ENCODE data around the gene DGKH. TPM values are rescaled to one million over a fixed set of nuclear protein-coding genes. Genes with fewer than 3 reads are reported as not detected.

DGKH gene
- total RNA-seq, 1 experiment from 2014 or later: 5.2 TPM

DNA sequence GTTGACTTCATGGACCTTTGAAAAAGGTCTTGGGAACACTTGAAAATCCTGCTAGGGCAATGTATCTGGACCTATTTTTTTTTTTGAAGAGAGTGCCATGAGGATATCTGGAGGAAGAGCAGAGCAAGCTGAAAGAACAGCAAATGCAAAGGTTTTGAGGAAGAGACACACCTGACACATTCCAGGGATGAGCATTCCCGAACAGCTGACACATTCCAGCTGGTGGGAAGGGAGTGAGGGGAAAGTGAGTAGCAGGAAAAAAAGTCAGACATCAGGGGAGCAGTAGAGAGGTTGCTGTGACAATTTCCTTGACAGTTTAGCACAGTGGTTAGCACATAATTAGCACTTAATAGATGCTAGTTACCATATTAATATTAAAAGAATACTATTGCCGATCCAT lies 14.7 kb downstream of the DGKH start:
- Mint-ChIP-seq H3K4me1 (ENCODE audit: low read depth, unreplicated experiment) (peaks cover 7% of the 10 kb centered on the region), H3K27me3 (ENCODE audit: insufficient read depth, unreplicated experiment) (no peaks in the 10 kb centered on the region), H3K9me3 (ENCODE audit: unreplicated experiment) (no peaks in the 10 kb centered on the region), H3K36me3 (ENCODE audit: insufficient read depth, unreplicated experiment) (peaks cover 5% of the 10 kb centered on the region), H3K27ac (ENCODE audit: unreplicated experiment) (no peak overlapping the region), H3K4me3 (ENCODE audit: unreplicated experiment) (no peak overlapping the region)
- Histone ChIP-seq H3K36me3 (ENCODE audit: control insufficient read depth, insufficient read depth, low read length) (no peaks in the 10 kb centered on the region; the same call in 1 of the 2 replicates), H3K4me3 (ENCODE audit: low read depth, low read length) (no peak overlapping the region), H3K4me1 (no peaks in the 10 kb centered on the region), H3K9me3 (no peaks in the 10 kb centered on the region), H3K27me3 (replicated peaks; ENCODE audit: control insufficient read depth, insufficient read depth, low read length) (no peaks in the 10 kb centered on the region)
- no TSS peak for BruUV-seq (replicated peaks)
- ChIA-PET POLR2A (no interaction called here), CTCF (no interaction called here)
- TF ChIP-seq, protein P1, sequence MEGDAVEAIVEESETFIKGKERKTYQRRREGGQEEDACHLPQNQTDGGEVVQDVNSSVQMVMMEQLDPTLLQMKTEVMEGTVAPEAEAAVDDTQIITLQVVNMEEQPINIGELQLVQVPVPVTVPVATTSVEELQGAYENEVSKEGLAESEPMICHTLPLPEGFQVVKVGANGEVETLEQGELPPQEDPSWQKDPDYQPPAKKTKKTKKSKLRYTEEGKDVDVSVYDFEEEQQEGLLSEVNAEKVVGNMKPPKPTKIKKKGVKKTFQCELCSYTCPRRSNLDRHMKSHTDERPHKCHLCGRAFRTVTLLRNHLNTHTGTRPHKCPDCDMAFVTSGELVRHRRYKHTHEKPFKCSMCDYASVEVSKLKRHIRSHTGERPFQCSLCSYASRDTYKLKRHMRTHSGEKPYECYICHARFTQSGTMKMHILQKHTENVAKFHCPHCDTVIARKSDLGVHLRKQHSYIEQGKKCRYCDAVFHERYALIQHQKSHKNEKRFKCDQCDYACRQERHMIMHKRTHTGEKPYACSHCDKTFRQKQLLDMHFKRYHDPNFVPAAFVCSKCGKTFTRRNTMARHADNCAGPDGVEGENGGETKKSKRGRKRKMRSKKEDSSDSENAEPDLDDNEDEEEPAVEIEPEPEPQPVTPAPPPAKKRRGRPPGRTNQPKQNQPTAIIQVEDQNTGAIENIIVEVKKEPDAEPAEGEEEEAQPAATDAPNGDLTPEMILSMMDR (IDR thresholded peaks at IDR 0.05; ENCODE audit: insufficient read depth in 1 of 2, low read depth in 1 of 2, low read length in 1 of 2, severe bottlenecking in 1 of 2, unreplicated experiment in 1 of 2): no peak
- intact Hi-C loops (cut with micrococcal nuclease; ENCODE audit: unreplicated experiment): no loop called here
- DNase-seq: no peak

DNA sequence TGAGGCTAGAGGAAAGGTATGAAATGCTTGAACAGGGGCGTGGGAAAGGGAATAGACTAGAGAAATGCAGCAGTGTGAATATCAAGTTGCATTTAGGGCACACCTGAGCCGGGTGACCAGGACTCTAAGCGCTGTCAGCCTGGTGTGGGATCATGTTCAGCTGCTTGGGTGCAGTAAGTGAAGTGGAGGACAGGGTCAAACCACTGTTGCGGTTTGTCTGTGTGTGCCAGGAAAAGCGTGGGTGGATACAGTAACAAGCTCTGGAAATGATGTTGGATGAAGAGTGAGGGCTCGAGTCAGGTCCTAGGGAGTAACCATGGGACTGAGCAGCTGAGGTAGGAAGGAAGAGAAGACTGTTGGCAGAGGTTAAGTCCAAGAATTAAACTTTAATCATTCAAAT lies 15.8 kb downstream of the DGKH start:
- ChIA-PET CTCF (no interaction called here), POLR2A (no interaction called here)
- no peaks in the 10 kb centered on the region for H3K27me3 ChIP-seq (replicated peaks; ENCODE audit: control insufficient read depth, insufficient read depth, low read length)
- H3K4me1 Mint-ChIP-seq (ENCODE audit: low read depth, unreplicated experiment): peaks cover 7% of the 10 kb centered on the region
- BruUV-seq (replicated peaks): no TSS peak
- H3K36me3 ChIP-seq (ENCODE audit: control insufficient read depth, insufficient read depth, low read length): no peaks in the 10 kb centered on the region
- no peak overlapping the region for H3K27ac Mint-ChIP-seq (ENCODE audit: unreplicated experiment)
- H3K9me3 Mint-ChIP-seq (ENCODE audit: unreplicated experiment): no peaks in the 10 kb centered on the region
- H3K4me3 ChIP-seq (ENCODE audit: low read depth, low read length): no peak overlapping the region
- H3K4me1 ChIP-seq: no peaks in the 10 kb centered on the region
- H3K36me3 Mint-ChIP-seq (ENCODE audit: insufficient read depth, unreplicated experiment): peaks cover 5% of the 10 kb centered on the region
- H3K9me3 ChIP-seq: no peaks in the 10 kb centered on the region
- TF ChIP-seq, protein P1 (IDR thresholded peaks at IDR 0.05; ENCODE audit: insufficient read depth in 1 of 2, low read depth in 1 of 2, low read length in 1 of 2, severe bottlenecking in 1 of 2, unreplicated experiment in 1 of 2): no peak
- intact Hi-C loops (cut with micrococcal nuclease; ENCODE audit: unreplicated experiment): no loop called here
- DNase-seq: no peak
- no peak overlapping the region for H3K4me3 Mint-ChIP-seq (ENCODE audit: unreplicated experiment)
- no peaks in the 10 kb centered on the region for H3K27me3 Mint-ChIP-seq (ENCODE audit: insufficient read depth, unreplicated experiment)

DNA sequence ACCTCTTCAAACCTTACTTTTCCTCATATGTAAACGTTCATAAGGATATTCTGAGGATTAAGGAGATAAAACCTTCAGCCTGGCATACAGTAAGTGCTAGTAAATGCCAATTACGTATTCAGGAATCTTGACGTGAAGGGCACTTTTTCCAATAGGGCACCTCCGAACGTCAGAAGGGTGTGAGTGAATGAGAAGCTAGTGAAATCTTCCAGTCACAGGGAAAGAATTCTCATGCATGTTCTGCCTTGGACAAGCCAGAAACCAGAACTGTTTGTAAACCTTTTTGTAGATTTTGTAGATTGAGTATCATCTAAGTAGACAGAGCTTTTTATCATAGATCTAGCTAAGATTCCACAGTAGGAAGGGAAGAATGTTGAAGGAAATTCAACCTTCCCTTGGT lies 16.5 kb downstream of the DGKH start:
- TF ChIP-seq, protein P1 (IDR thresholded peaks at IDR 0.05; ENCODE audit: insufficient read depth in 1 of 2, low read depth in 1 of 2, low read length in 1 of 2, severe bottlenecking in 1 of 2, unreplicated experiment in 1 of 2): no peak
- H3K27me3 Mint-ChIP-seq (ENCODE audit: insufficient read depth, unreplicated experiment): no peaks in the 10 kb centered on the region
- Histone ChIP-seq H3K4me1 (no peaks in the 10 kb centered on the region), H3K36me3 (ENCODE audit: control insufficient read depth, insufficient read depth, low read length) (no peaks in the 10 kb centered on the region), H3K4me3 (ENCODE audit: low read depth, low read length) (no peak overlapping the region), H3K27me3 (replicated peaks; ENCODE audit: control insufficient read depth, insufficient read depth, low read length) (no peaks in the 10 kb centered on the region), H3K9me3 (no peaks in the 10 kb centered on the region)
- CTCF ChIA-PET: no interaction called here
- peaks cover 5% of the 10 kb centered on the region for H3K36me3 Mint-ChIP-seq (ENCODE audit: insufficient read depth, unreplicated experiment)
- POLR2A ChIA-PET: no interaction called here
- H3K4me1 Mint-ChIP-seq (ENCODE audit: low read depth, unreplicated experiment): peaks cover 7% of the 10 kb centered on the region
- DNase-seq: no peak
- intact Hi-C loops (cut with micrococcal nuclease; ENCODE audit: unreplicated experiment): no loop called here
- no TSS peak for BruUV-seq (replicated peaks)
- no peak overlapping the region for H3K4me3 Mint-ChIP-seq (ENCODE audit: unreplicated experiment)
- H3K27ac Mint-ChIP-seq (ENCODE audit: unreplicated experiment): no peak overlapping the region
- no peaks in the 10 kb centered on the region for H3K9me3 Mint-ChIP-seq (ENCODE audit: unreplicated experiment)
